WTC11 (cell line): ENCODE measurements around the gene SS18. TPM values are rescaled to one million over a fixed set of nuclear protein-coding genes. Genes with fewer than 3 reads are reported as not detected.

Source experiments
- ATAC-seq: fragments of 200-7000 bp; cut with Tn5 transposase; 2 replicates; pipeline ENCODE4 v1.10.0; 2021; ENCODE audit warnings: mild to moderate bottlenecking, moderate library complexity
- CTCF ChIA-PET: fragments of 300-600 bp; sonication (Branson Sonifier 250); formaldehyde crosslinking; loops from one replicate; lab custom pipeline; 2021; ENCODE audit warnings: antibody characterized with exemption; lab: Charles Lee
- POLR2A ChIA-PET: fragments of 350-600 bp; sonication (Branson Sonifier 250); formaldehyde crosslinking; loops from one replicate; lab custom pipeline; 2021; ENCODE audit warnings: antibody characterized with exemption; lab: Charles Lee
- DNase-seq: peaks from one replicate; pipeline ENCODE4 v3.0.0; 2021; ENCODE audit warnings: low spot score
- H3K27ac Mint-ChIP-seq: 2 replicates; pipeline ENCODE4 v1.8.0; 2021; ENCODE audit warnings: mixed read lengths
- H3K27me3 Mint-ChIP-seq: 2 replicates; pipeline ENCODE4 v1.8.0; 2021; ENCODE audit warnings: low read depth, mild to moderate bottlenecking, moderate library complexity, mixed read lengths
- H3K36me3 Mint-ChIP-seq: 2 replicates; pipeline ENCODE4 v1.8.0; 2021; ENCODE audit warnings: mixed read lengths
- H3K4me1 Mint-ChIP-seq: 2 replicates; pipeline ENCODE4 v1.8.0; 2022; ENCODE audit warnings: mixed read lengths
- H3K4me3 Mint-ChIP-seq: 2 replicates; pipeline ENCODE4 v1.8.0; 2021; ENCODE audit warnings: mild to moderate bottlenecking, moderate library complexity, mixed read lengths
- H3K9me3 Mint-ChIP-seq: 2 replicates; pipeline ENCODE4 v1.8.0; 2021; ENCODE audit warnings: mixed read lengths
- ATF1 ChIP-seq: sonication (generic); formaldehyde crosslinking; IDR thresholded peaks from 2 replicates; pipeline ENCODE4 v1.8.1; 2023; ENCODE audit warnings: mild to moderate bottlenecking, moderate library complexity, missing genetic modification reagents
- CREM ChIP-seq: sonication (generic); formaldehyde crosslinking; IDR thresholded peaks from 2 replicates; pipeline ENCODE4 v1.8.1; 2022; ENCODE audit warnings: mild to moderate bottlenecking, missing genetic modification reagents, moderate library complexity
- EMX1 ChIP-seq: fragments of 250-450 bp; sonication (Bioruptor Pico); IDR thresholded peaks from 2 replicates; pipeline ENCODE4 v1.8.0; 2021; ENCODE audit warnings: mild to moderate bottlenecking
- FOXJ3 ChIP-seq: sonication (generic); formaldehyde crosslinking; IDR thresholded peaks from 2 replicates; pipeline ENCODE4 v1.9.0; 2021; ENCODE audit warnings: missing genetic modification reagents, mild to moderate bottlenecking, borderline replicate concordance
- FOXP4 ChIP-seq: sonication (generic); formaldehyde crosslinking; IDR thresholded peaks from 2 replicates; pipeline ENCODE4 v1.8.0; 2022; ENCODE audit warnings: mild to moderate bottlenecking, missing genetic modification reagents
- GRHL2 ChIP-seq: fragments of 250-450 bp; sonication (Bioruptor Pico); IDR thresholded peaks from 2 replicates; pipeline ENCODE4 v1.8.0; 2022; ENCODE audit warnings: mild to moderate bottlenecking, moderate library complexity; ENCODE audit not compliant: insufficient replicate concordance, severe bottlenecking
- HMGA2 ChIP-seq: fragments of 250-450 bp; sonication (Bioruptor Pico); IDR thresholded peaks from 2 replicates; pipeline ENCODE4 v1.4.0; 2021; ENCODE audit warnings: mild to moderate bottlenecking, moderate library complexity
- IRF1 ChIP-seq: sonication (generic); formaldehyde crosslinking; IDR thresholded peaks from 2 replicates; pipeline ENCODE4 v1.8.0; 2023; ENCODE audit warnings: missing genetic modification reagents
- SMAD3 ChIP-seq: sonication (generic); formaldehyde crosslinking; IDR thresholded peaks from 2 replicates; pipeline ENCODE4 v1.8.0; 2022; ENCODE audit warnings: missing genetic modification reagents, mild to moderate bottlenecking, borderline replicate concordance
- SMAD4 ChIP-seq: sonication (generic); formaldehyde crosslinking; IDR thresholded peaks from 2 replicates; pipeline ENCODE4 v1.8.0; 2022; ENCODE audit warnings: mild to moderate bottlenecking, missing genetic modification reagents
- SOX15 ChIP-seq: fragments of 250-450 bp; sonication (Bioruptor Pico); IDR thresholded peaks from 2 replicates; pipeline ENCODE4 v1.9.0; 2021; ENCODE audit warnings: mild to moderate bottlenecking
- TEAD1 ChIP-seq: sonication (generic); formaldehyde crosslinking; IDR thresholded peaks from 2 replicates; pipeline ENCODE4 v1.8.0; 2022; ENCODE audit warnings: mild to moderate bottlenecking, missing genetic modification reagents
- TP53 ChIP-seq: sonication (generic); formaldehyde crosslinking; IDR thresholded peaks from 2 replicates; pipeline ENCODE4 v1.8.1; 2023; ENCODE audit warnings: mild to moderate bottlenecking, missing genetic modification reagents
- ZBTB21 ChIP-seq: sonication (generic); formaldehyde crosslinking; IDR thresholded peaks from 2 replicates; pipeline ENCODE4 v1.8.1; 2023; ENCODE audit warnings: mild to moderate bottlenecking, missing genetic modification reagents, borderline replicate concordance
- ZMAT4 ChIP-seq: fragments of 250-450 bp; sonication (Bioruptor Pico); IDR thresholded peaks from 2 replicates; pipeline ENCODE4 v1.9.0; 2021; ENCODE audit warnings: mild to moderate bottlenecking
- ZNF121 ChIP-seq: sonication (generic); formaldehyde crosslinking; IDR thresholded peaks from 2 replicates; pipeline ENCODE4 v1.8.0; 2023; ENCODE audit warnings: missing genetic modification reagents
- ZNF396 ChIP-seq: fragments of 250-450 bp; sonication (Bioruptor Pico); IDR thresholded peaks from 2 replicates; pipeline ENCODE4 v1.8.0; 2021; ENCODE audit warnings: mild to moderate bottlenecking, moderate library complexity, borderline replicate concordance
- ZNF512 ChIP-seq: sonication (generic); formaldehyde crosslinking; IDR thresholded peaks from 2 replicates; pipeline ENCODE4 v1.8.1; 2022; ENCODE audit warnings: missing genetic modification reagents, borderline replicate concordance
- ZSCAN18 ChIP-seq: fragments of 250-450 bp; sonication (Bioruptor Pico); IDR thresholded peaks from 2 replicates; pipeline ENCODE4 v2.1.2; 2022; ENCODE audit warnings: mild to moderate bottlenecking, moderate library complexity
- total RNA-seq: library from RNA; stranded (reverse); gene quantifications from 3 replicates; pipeline ENCODE4 v1.2.3, GENCODE V29; 2021

Gene SS18
- total RNA-seq, 1 experiment from 2014 or later = 73.0 TPM

GRCh38 chr18:25979369-25980040 lies 110.9 kb downstream of the SS18 start (continued):
- no peak for TF ChIP-seq IRF1 (CRISPR knock-in tag)
- no peak for TF ChIP-seq FOXP4 (CRISPR knock-in tag)
- TF ChIP-seq HMGA2 (CRISPR knock-in tag) = no peak
- TF ChIP-seq SOX15 = no peak
- TF ChIP-seq SMAD3 (CRISPR knock-in tag) = no peak
- no peak for TF ChIP-seq ATF1 (CRISPR knock-in tag)
- no peak for TF ChIP-seq ZMAT4 (CRISPR knock-in tag)
- TF ChIP-seq, all 79 proteins: peak for 0

- peaks cover 6% of the 10 kb centered on the region; the same call in 1 of the 2 replicates for H3K4me1 Mint-ChIP-seq
- peaks cover 11% of the 10 kb centered on the region for H3K9me3 Mint-ChIP-seq
- ChIA-PET CTCF (interaction anchor here (1.0 kb wide), 1 partner anchor 35 kb away, joined by 3 read pairs; no protein-coding TSS in a partner anchor), POLR2A (no interaction called here)
- no peak for DNase-seq
- H3K4me3 Mint-ChIP-seq = no peak overlapping the region
- no peak for ATAC-seq
- H3K27ac Mint-ChIP-seq = no peak overlapping the region
- no peaks in the 10 kb centered on the region for H3K27me3 Mint-ChIP-seq
- no peak for TF ChIP-seq FOXJ3 (CRISPR knock-in tag)
- TF ChIP-seq TEAD1 = no peak
- no peak for TF ChIP-seq SMAD4
- TF ChIP-seq GRHL2 (CRISPR knock-in tag) = no peak
- no peak for TF ChIP-seq IRF1 (CRISPR knock-in tag)
- no peak for TF ChIP-seq ZSCAN18 (CRISPR knock-in tag)
- no peak for TF ChIP-seq CREM (CRISPR knock-in tag)
- no peak for TF ChIP-seq ZNF121 (CRISPR knock-in tag)
- no peak for TF ChIP-seq ZBTB21 (CRISPR knock-in tag)
- TF ChIP-seq EMX1 (CRISPR knock-in tag) = no peak
- no peak for TF ChIP-seq ZNF396 (CRISPR knock-in tag)
- no peak for TF ChIP-seq ZNF512 (CRISPR knock-in tag)
- TF ChIP-seq TP53 = no peak
- H3K36me3 Mint-ChIP-seq = peaks cover 6% of the 10 kb centered on the region
These were observed 113.9 kb downstream of the SS18 start for GRCh38 chr18:25976554-25976953.
